GM19238 (cell line): ENCODE measurements around the gene THPO.

Experiments
- DNase-seq: peaks from one replicate; pipeline ENCODE4 v3.0.0; 2011; ENCODE audit warnings: low spot score; ENCODE audit not compliant: insufficient read length

THPO gene

GRCh38 chr3:184335291-184335660 is 42.7 kb downstream of the THPO start:
- no peak for DNase-seq

DNA sequence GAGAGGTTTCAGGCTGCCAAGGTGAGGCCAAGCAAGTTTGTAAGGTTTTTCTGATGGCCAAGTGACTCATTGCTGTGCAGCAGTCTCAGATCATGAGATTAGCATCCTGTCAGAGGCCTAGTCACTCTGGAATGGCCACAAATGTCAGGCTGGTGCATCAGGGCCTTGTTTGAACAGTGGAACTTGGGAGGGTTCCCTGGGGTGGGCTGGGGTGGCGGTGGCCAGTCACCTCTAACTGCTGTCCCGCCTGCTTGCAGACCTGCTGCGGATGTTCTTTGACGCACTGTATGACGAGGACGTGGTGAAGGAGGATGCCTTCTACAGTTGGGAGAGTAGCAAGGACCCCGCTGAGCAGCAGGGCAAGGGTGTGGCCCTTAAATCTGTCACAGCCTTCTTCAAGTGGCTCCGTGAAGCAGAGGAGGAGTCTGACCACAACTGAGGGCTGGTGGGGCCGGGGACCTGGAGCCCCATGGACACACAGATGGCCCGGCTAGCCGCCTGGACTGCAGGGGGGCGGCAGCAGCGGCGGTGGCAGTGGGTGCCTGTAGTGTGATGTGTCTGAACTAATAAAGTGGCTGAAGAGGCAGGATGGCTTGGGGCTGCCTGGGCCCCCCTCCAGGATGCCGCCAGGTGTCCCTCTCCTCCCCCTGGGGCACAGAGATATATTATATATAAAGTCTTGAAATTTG is 43.4 kb downstream of the THPO start:
- DNase-seq: no peak

- no peak for DNase-seq
These were observed 44.3 kb downstream of the THPO start for GRCh38 chr3:184333700-184334099.

GRCh38 chr3:184333190-184333589 is 44.8 kb downstream of the THPO start:
- no peak for DNase-seq

DNA sequence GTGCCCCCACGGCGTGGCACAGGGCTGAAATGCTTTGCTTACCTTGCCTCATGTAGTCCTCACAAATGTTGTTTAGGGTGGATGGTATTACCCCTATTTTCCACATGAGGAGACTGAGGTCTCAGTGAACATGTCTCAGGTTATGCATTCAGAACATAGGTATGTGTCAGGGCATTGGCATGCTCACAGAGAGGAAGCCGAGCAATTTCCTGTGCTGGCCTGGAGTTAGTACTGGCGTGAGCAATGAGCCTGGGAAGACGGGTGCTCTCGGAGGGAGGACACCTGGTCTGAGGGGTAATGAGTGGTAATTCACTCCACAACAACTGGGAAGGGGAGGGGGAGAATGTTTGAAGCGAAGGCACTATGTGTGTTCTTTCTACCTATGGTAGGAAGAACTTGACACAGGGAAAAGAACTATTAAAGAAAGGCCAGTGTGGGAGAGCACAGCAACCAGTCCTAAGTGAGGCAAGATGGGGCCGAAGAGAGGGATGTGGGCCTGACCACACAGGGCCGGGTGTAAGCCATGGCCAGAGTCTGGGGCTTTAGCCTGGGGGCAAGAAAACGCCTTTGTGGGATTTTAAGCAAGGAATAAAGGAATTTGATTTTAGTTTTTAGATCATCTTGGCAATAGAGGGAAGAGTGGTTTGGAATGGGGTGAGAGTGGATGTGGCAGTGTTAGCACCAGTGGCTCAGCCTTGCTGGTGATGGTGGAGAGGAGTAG is 45.5 kb downstream of the THPO start:
- DNase-seq: no peak

- DNase-seq: no peak
These were observed 49.5 kb downstream of the THPO start for GRCh38 chr3:184328516-184328915.

DNA sequence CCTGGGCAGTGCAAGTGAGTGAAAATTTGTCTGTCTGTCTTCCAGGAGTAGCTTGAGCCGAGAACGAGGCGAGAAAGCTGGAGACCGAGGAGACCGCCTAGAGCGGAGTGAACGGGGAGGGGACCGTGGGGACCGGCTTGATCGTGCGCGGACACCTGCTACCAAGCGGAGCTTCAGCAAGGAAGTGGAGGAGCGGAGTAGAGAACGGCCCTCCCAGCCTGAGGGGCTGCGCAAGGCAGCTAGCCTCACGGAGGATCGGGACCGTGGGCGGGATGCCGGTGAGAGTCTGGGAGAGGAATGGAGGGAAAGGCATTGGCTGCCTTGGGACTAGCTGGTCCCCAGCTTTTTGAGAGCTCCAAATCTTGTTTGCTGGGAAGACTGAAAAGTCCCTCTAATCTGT is 50.8 kb downstream of the THPO start:
- no peak for DNase-seq

DNA sequence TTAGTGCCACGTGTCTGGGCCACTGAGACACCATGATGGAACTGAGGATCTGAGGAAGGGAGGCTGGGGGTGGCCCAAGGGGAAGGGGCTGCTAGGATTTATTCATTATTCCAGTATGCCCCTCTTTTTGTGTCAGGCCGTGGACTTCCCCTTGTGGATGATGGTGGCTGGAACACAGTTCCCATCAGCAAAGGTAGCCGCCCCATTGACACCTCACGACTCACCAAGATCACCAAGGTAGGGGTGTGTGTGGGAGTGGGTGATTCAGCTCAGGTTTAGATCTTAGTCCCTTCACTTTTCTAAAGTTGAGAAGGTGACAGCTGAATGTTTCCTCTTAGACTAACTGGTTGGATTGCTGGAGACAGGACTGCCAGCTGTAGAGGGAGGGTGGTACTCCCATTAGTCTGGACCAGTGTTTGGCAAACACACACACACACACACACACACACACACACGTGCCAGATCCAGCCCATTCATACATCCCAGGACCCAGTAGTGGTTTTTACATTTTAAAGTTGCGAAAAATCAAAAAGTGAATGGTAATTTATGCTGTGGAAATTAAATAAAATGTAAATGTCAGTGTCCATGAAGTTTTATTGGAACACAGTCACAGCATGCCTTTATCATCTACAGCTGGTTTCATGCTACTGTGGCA is 52.2 kb downstream of the THPO start:
- no peak for DNase-seq

- DNase-seq: no peak
These were observed 52.7 kb downstream of the THPO start for GRCh38 chr3:184325269-184325668.

DNA sequence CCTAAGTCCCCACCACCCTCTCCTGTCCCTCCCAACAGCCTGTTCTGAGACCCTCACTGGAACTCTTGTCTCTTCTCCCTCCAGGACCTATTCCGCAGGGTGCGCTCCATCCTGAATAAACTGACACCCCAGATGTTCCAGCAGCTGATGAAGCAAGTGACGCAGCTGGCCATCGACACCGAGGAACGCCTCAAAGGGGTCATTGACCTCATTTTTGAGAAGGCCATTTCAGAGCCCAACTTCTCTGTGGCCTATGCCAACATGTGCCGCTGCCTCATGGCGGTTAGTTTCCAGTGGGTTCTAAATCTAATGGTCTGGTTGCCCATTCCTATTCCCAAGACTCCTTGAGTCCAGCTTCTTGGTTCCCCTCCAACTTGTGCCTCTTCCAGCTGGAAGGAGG is 54.3 kb downstream of the THPO start:
- no peak for DNase-seq

GRCh38 chr3:184322731-184323487 is 55.1 kb downstream of the THPO start:
- DNase-seq: no peak
